ENCODE measurements around the gene TTC6.

TTC6 gene

GRCh38 chr14:37608649-37609048, 13.2 kb downstream of the TTC6 start:
- WGBS, 2 experiments, result 81 to 82% methylated on average over 2 of the region's 3 CpGs
- Histone ChIP-seq H3K36me3 (ENCODE audit: control insufficient read depth, insufficient read depth, low read length) (no peaks in the 10 kb centered on the region), H3K27ac (ENCODE audit: insufficient read depth, low read depth, low read length, poor library complexity, severe bottlenecking) (no peak overlapping the region), H3K4me1 (ENCODE audit: control insufficient read depth, insufficient read depth, low read length) (no peaks in the 10 kb centered on the region), H3K4me3 (ENCODE audit: insufficient read depth, low read depth, low read length) (no peak overlapping the region), H3K9me3 (ENCODE audit: control insufficient read depth, low read length) (no peaks in the 10 kb centered on the region), H3K27me3 (ENCODE audit: control insufficient read depth, insufficient read depth, low read length, poor library complexity, severe bottlenecking) (peaks cover 84% of the 10 kb centered on the region)

- no peaks in the 10 kb centered on the region for H3K36me3 ChIP-seq (ENCODE audit: control insufficient read depth, insufficient read depth, low read length)
- peak overlapping the region; percentile 17 for H3K4me3 ChIP-seq (ENCODE audit: insufficient read depth, low read depth, low read length)
- H3K27ac ChIP-seq (ENCODE audit: insufficient read depth, low read depth, low read length, poor library complexity, severe bottlenecking), result no peak overlapping the region
- peaks cover 60% of the 10 kb centered on the region for H3K27me3 ChIP-seq (ENCODE audit: control insufficient read depth, insufficient read depth, low read length, poor library complexity, severe bottlenecking)
- WGBS, 2 experiments, result 36 to 41% methylated on average over 52 of the region's 52 CpGs
- H3K9me3 ChIP-seq (ENCODE audit: control insufficient read depth, low read length), result no peaks in the 10 kb centered on the region
- no peaks in the 10 kb centered on the region for H3K4me1 ChIP-seq (ENCODE audit: control insufficient read depth, insufficient read depth, low read length)
These were observed 15.6 kb downstream of the TTC6 start for GRCh38 chr14:37610945-37611523.

- Histone ChIP-seq H3K27me3 (ENCODE audit: control insufficient read depth, insufficient read depth, low read length, poor library complexity, severe bottlenecking) (peaks cover 26% of the 10 kb centered on the region), H3K4me3 (ENCODE audit: insufficient read depth, low read depth, low read length) (no peak overlapping the region), H3K27ac (ENCODE audit: insufficient read depth, low read depth, low read length, poor library complexity, severe bottlenecking) (no peak overlapping the region), H3K9me3 (ENCODE audit: control insufficient read depth, low read length) (no peaks in the 10 kb centered on the region), H3K4me1 (ENCODE audit: control insufficient read depth, insufficient read depth, low read length) (no peaks in the 10 kb centered on the region), H3K36me3 (ENCODE audit: control insufficient read depth, insufficient read depth, low read length) (no peaks in the 10 kb centered on the region)
- 96 to 100% methylated on average over 3 of the region's 3 CpGs for WGBS, 2 experiments
These were observed 20.3 kb downstream of the TTC6 start for GRCh38 chr14:37615582-37616289.

- Histone ChIP-seq H3K27me3 (ENCODE audit: control insufficient read depth, insufficient read depth, low read length, poor library complexity, severe bottlenecking) (peaks cover 26% of the 10 kb centered on the region), H3K36me3 (ENCODE audit: control insufficient read depth, insufficient read depth, low read length) (no peaks in the 10 kb centered on the region), H3K27ac (ENCODE audit: insufficient read depth, low read depth, low read length, poor library complexity, severe bottlenecking) (no peak overlapping the region), H3K4me3 (ENCODE audit: insufficient read depth, low read depth, low read length) (no peak overlapping the region), H3K4me1 (ENCODE audit: control insufficient read depth, insufficient read depth, low read length) (no peaks in the 10 kb centered on the region), H3K9me3 (ENCODE audit: control insufficient read depth, low read length) (no peaks in the 10 kb centered on the region)
- WGBS, 2 experiments, result 91 to 94% methylated on average over 4 of the region's 4 CpGs
These were observed 21.4 kb downstream of the TTC6 start for GRCh38 chr14:37616853-37617252.

- H3K27me3 ChIP-seq (ENCODE audit: control insufficient read depth, insufficient read depth, low read length, poor library complexity, severe bottlenecking), result peaks cover 27% of the 10 kb centered on the region
- H3K36me3 ChIP-seq (ENCODE audit: control insufficient read depth, insufficient read depth, low read length), result no peaks in the 10 kb centered on the region
- 89 to 91% methylated on average over 1 of the region's 1 CpG for WGBS, 2 experiments
- H3K27ac ChIP-seq (ENCODE audit: insufficient read depth, low read depth, low read length, poor library complexity, severe bottlenecking), result no peak overlapping the region
- H3K4me1 ChIP-seq (ENCODE audit: control insufficient read depth, insufficient read depth, low read length), result no peaks in the 10 kb centered on the region
- no peaks in the 10 kb centered on the region for H3K9me3 ChIP-seq (ENCODE audit: control insufficient read depth, low read length)
- H3K4me3 ChIP-seq (ENCODE audit: insufficient read depth, low read depth, low read length), result no peak overlapping the region
These were observed 22.5 kb downstream of the TTC6 start for GRCh38 chr14:37617864-37618365.

- Histone ChIP-seq H3K36me3 (ENCODE audit: control insufficient read depth, insufficient read depth, low read length) (no peaks in the 10 kb centered on the region), H3K27me3 (ENCODE audit: control insufficient read depth, insufficient read depth, low read length, poor library complexity, severe bottlenecking) (peaks cover 34% of the 10 kb centered on the region), H3K4me3 (ENCODE audit: insufficient read depth, low read depth, low read length) (no peak overlapping the region), H3K27ac (ENCODE audit: insufficient read depth, low read depth, low read length, poor library complexity, severe bottlenecking) (no peak overlapping the region), H3K4me1 (ENCODE audit: control insufficient read depth, insufficient read depth, low read length) (no peaks in the 10 kb centered on the region), H3K9me3 (ENCODE audit: control insufficient read depth, low read length) (no peaks in the 10 kb centered on the region)
- WGBS, 2 experiments, result 100% methylated on average over 1 of the region's 1 CpG
These were observed 23.1 kb downstream of the TTC6 start for GRCh38 chr14:37618498-37619028.

GRCh38 chr14:37620856-37621255, 25.4 kb downstream of the TTC6 start:
- H3K27me3 ChIP-seq (ENCODE audit: control insufficient read depth, insufficient read depth, low read length, poor library complexity, severe bottlenecking), result peaks cover 46% of the 10 kb centered on the region
- H3K36me3 ChIP-seq (ENCODE audit: control insufficient read depth, insufficient read depth, low read length), result no peaks in the 10 kb centered on the region
- H3K27ac ChIP-seq (ENCODE audit: insufficient read depth, low read depth, low read length, poor library complexity, severe bottlenecking), result no peak overlapping the region
- no peaks in the 10 kb centered on the region for H3K4me1 ChIP-seq (ENCODE audit: control insufficient read depth, insufficient read depth, low read length)
- no peak overlapping the region for H3K4me3 ChIP-seq (ENCODE audit: insufficient read depth, low read depth, low read length)
- no peaks in the 10 kb centered on the region for H3K9me3 ChIP-seq (ENCODE audit: control insufficient read depth, low read length)

- Histone ChIP-seq H3K4me1 (ENCODE audit: control insufficient read depth, insufficient read depth, low read length) (no peaks in the 10 kb centered on the region), H3K9me3 (ENCODE audit: control insufficient read depth, low read length) (no peaks in the 10 kb centered on the region), H3K27ac (ENCODE audit: insufficient read depth, low read depth, low read length, poor library complexity, severe bottlenecking) (no peak overlapping the region), H3K27me3 (ENCODE audit: control insufficient read depth, insufficient read depth, low read length, poor library complexity, severe bottlenecking) (peaks cover 46% of the 10 kb centered on the region), H3K4me3 (ENCODE audit: insufficient read depth, low read depth, low read length) (peak overlapping the region; percentile 32), H3K36me3 (ENCODE audit: control insufficient read depth, insufficient read depth, low read length) (no peaks in the 10 kb centered on the region)
- WGBS, 2 experiments, result 3 to 6% methylated on average over 81 of the region's 81 CpGs
These were observed 26.9 kb downstream of the TTC6 start for GRCh38 chr14:37622231-37622923.

GRCh38 chr14:37623426-37623951, 28.1 kb downstream of the TTC6 start:
- Histone ChIP-seq H3K9me3 (ENCODE audit: control insufficient read depth, low read length) (no peaks in the 10 kb centered on the region), H3K36me3 (ENCODE audit: control insufficient read depth, insufficient read depth, low read length) (no peaks in the 10 kb centered on the region), H3K27ac (ENCODE audit: insufficient read depth, low read depth, low read length, poor library complexity, severe bottlenecking) (no peak overlapping the region), H3K4me3 (ENCODE audit: insufficient read depth, low read depth, low read length) (no peak overlapping the region), H3K27me3 (ENCODE audit: control insufficient read depth, insufficient read depth, low read length, poor library complexity, severe bottlenecking) (peaks cover 46% of the 10 kb centered on the region), H3K4me1 (ENCODE audit: control insufficient read depth, insufficient read depth, low read length) (no peaks in the 10 kb centered on the region)
- 87 to 93% methylated on average over 1 of the region's 1 CpG for WGBS, 2 experiments

- Histone ChIP-seq H3K36me3 (ENCODE audit: control insufficient read depth, insufficient read depth, low read length) (no peaks in the 10 kb centered on the region), H3K27me3 (ENCODE audit: control insufficient read depth, insufficient read depth, low read length, poor library complexity, severe bottlenecking) (peaks cover 46% of the 10 kb centered on the region), H3K9me3 (ENCODE audit: control insufficient read depth, low read length) (no peaks in the 10 kb centered on the region), H3K4me1 (ENCODE audit: control insufficient read depth, insufficient read depth, low read length) (no peaks in the 10 kb centered on the region), H3K27ac (ENCODE audit: insufficient read depth, low read depth, low read length, poor library complexity, severe bottlenecking) (no peak overlapping the region), H3K4me3 (ENCODE audit: insufficient read depth, low read depth, low read length) (no peak overlapping the region)
- WGBS, 2 experiments, result 91 to 100% methylated on average over 1 of the region's 1 CpG
These were observed 28.5 kb downstream of the TTC6 start for GRCh38 chr14:37623971-37624370.

Measured in ectodermal cell (in vitro differentiated cells).